Natural killer cell (primary cell): ENCODE measurements around the gene ATMIN. TPM values are rescaled to one million over a fixed set of nuclear protein-coding genes. Genes with fewer than 3 reads are reported as not detected.

Experiments
- ATAC-seq, 3 donors: fragments of 150-1000 bp in 2 of 3; fragments of 200-7000 bp in 1 of 3; cut with Tn5 transposase; 1 replicate in 1 of 3; 2 replicates in 2 of 3; pipeline ENCODE4 v1.10.0; 2021; ENCODE audit warnings: mild to moderate bottlenecking in 2 of 3, moderate library complexity in 2 of 3
- DNase-seq, 2 donors: peaks; one replicate each; pipeline versions ENCODE4 v3.0.0 to v3.0.0-alpha.2; 2013 to 2021; ENCODE audit warnings: mixed read lengths in 1 of 2
- H3K27ac ChIP-seq: one replicate; pipeline ENCODE4 v1.5.1; 2013; ENCODE audit warnings: mild to moderate bottlenecking, low read length
- H3K27me3 ChIP-seq: one replicate; pipeline ENCODE4 v1.6.1; 2013; ENCODE audit warnings: low read length; ENCODE audit not compliant: control insufficient read depth, insufficient read depth
- H3K36me3 ChIP-seq: one replicate; pipeline ENCODE4 v1.6.1; 2013; ENCODE audit warnings: low read length; ENCODE audit not compliant: control insufficient read depth, insufficient read depth
- H3K4me1 ChIP-seq: one replicate; pipeline ENCODE4 v1.6.1; 2013; ENCODE audit warnings: low read length; ENCODE audit not compliant: control insufficient read depth, insufficient read depth
- H3K4me3 ChIP-seq: one replicate; pipeline ENCODE4 v1.5.1; 2013; ENCODE audit warnings: low read length
- H3K9me3 ChIP-seq: one replicate; pipeline ENCODE4 v1.6.1; 2013; ENCODE audit warnings: low read length; ENCODE audit not compliant: control insufficient read depth, insufficient read depth
- H3K27ac Mint-ChIP-seq, 2 donors: one replicate each; pipeline ENCODE4 v1.8.0; 2022; ENCODE audit warnings: mild to moderate bottlenecking in 2 of 2, mixed read lengths in 2 of 2, moderate library complexity in 1 of 2
- H3K27me3 Mint-ChIP-seq, 2 donors: one replicate each; pipeline ENCODE4 v1.8.0; 2022; ENCODE audit warnings: low read depth in 2 of 2, mixed read lengths in 2 of 2
- H3K36me3 Mint-ChIP-seq: one replicate; pipeline ENCODE4 v1.8.0; 2022; ENCODE audit warnings: mixed read lengths
- H3K4me1 Mint-ChIP-seq, 2 donors: one replicate each; pipeline ENCODE4 v1.8.0; 2022; ENCODE audit warnings: mixed read lengths in 2 of 2
- H3K4me3 Mint-ChIP-seq: one replicate; pipeline ENCODE4 v1.8.0; 2022; ENCODE audit warnings: mild to moderate bottlenecking, moderate library complexity, mixed read lengths
- H3K9me3 Mint-ChIP-seq, 2 donors: one replicate each; pipeline ENCODE4 v1.8.0; 2022; ENCODE audit warnings: mixed read lengths in 2 of 2
- WGBS: methylation state at CpG from one replicate; pipeline ENCODE4 v1.1.7; 2013; ENCODE audit warnings: missing lambda C conversion rate; ENCODE audit not compliant: insufficient coverage; 5-methylcytosine and 5-hydroxymethylcytosine counted together
- intact Hi-C: fragments of 100-400 bp; cut with micrococcal nuclease; formaldehyde crosslinking; loops from one replicate; pipeline ENCODE4 v1.14.2; 2022
- total RNA-seq, 4 donors: library from RNA; stranded (reverse); fragments of 120-200 nt in 1 of 4; gene quantifications; one replicate each; pipeline versions ENCODE4 v1.2.3 to v1.2.4, GENCODE V29; 2013 to 2022
- TF ChIP-seq, protein P1 (sequence below): fragments of 200-600 bp; IDR thresholded peaks from one replicate; pipeline ENCODE4 v1.8.0; 2022; ENCODE audit warnings: antibody characterized with exemption

The ATMIN gene
- total RNA-seq, 3 donors from 2014 or later (not counting 1 experiment from before 2014, with no cell fraction given), result 35.3 to 51.8 (median 39.9) TPM

DNA sequence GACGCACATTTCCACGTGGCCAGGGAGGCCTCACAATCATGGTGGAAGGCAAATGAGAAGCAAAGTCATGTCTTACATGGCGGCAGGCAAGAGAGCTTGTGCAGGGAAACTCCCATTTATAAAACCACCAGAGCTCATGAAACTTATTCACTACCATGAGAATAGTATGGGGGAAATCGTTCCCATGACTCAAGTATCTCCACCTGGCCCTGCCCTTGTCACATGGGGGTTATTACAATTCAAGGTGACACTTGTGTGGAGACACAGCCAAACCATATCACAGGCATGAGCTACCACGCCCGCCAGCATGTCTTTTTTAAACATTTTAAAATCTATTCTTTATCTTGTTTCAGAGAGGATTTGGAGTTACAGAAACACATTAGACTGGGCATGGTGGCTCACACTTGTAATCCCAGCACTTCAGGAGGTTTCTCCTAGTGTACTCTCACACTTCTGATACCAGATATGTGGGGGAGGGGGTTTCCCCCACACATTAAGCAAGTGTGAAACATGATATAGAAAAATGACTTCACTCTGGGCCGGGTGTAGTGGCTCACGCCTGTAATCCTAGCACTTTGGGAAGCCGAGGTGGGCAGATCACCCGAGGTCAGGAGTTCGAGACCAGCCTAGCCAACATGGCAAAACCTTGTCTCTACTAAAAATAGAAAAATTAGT is 5.6 kb upstream of the ATMIN start:
- intact Hi-C loops, result no loop called here
- H3K4me1 Mint-ChIP-seq, result no peaks in the 10 kb centered on the region
- no peak overlapping the region for H3K27ac Mint-ChIP-seq
- H3K9me3 Mint-ChIP-seq, result no peaks in the 10 kb centered on the region
- no peaks in the 10 kb centered on the region for H3K36me3 Mint-ChIP-seq
- ATAC-seq (no peak), DNase-seq (no peak)
- no peaks in the 10 kb centered on the region for H3K4me1 ChIP-seq
- H3K27ac ChIP-seq, result no peak overlapping the region
- H3K27me3 ChIP-seq, result no peaks in the 10 kb centered on the region
- H3K36me3 ChIP-seq, result no peaks in the 10 kb centered on the region
- H3K4me3 Mint-ChIP-seq, result no peak overlapping the region
- H3K9me3 ChIP-seq, result no peaks in the 10 kb centered on the region
- no peaks in the 10 kb centered on the region for H3K27me3 Mint-ChIP-seq
- TF ChIP-seq, protein P1, sequence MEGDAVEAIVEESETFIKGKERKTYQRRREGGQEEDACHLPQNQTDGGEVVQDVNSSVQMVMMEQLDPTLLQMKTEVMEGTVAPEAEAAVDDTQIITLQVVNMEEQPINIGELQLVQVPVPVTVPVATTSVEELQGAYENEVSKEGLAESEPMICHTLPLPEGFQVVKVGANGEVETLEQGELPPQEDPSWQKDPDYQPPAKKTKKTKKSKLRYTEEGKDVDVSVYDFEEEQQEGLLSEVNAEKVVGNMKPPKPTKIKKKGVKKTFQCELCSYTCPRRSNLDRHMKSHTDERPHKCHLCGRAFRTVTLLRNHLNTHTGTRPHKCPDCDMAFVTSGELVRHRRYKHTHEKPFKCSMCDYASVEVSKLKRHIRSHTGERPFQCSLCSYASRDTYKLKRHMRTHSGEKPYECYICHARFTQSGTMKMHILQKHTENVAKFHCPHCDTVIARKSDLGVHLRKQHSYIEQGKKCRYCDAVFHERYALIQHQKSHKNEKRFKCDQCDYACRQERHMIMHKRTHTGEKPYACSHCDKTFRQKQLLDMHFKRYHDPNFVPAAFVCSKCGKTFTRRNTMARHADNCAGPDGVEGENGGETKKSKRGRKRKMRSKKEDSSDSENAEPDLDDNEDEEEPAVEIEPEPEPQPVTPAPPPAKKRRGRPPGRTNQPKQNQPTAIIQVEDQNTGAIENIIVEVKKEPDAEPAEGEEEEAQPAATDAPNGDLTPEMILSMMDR, result no peak
- no peak overlapping the region for H3K4me3 ChIP-seq
- WGBS, result 91% methylated on average over 9 of the region's 11 CpGs

DNA sequence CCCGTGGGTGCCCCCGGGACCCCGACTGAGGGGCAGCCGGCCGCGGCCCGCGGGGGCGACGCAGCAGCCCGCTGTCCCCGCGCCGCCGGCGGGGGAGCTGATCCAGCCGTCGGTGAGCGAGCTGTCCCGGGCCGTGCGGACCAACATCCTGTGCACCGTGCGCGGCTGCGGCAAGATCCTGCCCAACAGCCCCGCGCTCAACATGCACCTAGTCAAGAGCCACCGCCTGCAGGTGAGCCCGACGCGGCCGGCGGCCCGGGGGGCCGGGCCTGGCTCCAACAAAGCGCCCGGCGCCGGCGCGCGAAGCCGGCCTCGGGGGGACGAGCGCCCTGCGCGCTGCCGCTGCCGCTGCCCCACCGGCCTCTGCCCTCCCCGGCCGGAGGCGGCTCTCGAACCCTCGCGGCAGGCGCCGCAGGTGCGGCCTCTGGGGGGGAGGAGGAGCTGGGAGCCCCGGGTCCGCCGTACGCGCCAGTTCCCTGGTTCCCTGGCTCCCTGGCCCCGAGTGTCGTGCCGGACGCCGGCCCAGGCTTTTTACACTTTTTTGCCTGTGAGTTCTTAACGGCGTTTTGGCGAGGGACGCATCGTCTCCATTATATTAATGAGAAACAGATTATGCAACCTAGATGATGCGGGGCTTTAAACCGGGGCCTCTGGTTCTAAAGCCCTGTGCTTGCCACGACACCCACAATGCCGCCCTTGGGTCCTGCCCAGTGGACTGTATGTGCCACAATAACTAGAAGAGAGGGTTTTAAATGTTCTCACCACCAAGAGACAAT is 521 bp downstream of the ATMIN start:
- TF ChIP-seq, protein P1, result no peak
- intact Hi-C loops, result loop anchor here (1.0 kb wide), 3 partner anchors 32 to 60 kb away; partner anchors contain the start of gene GCSH

DNA sequence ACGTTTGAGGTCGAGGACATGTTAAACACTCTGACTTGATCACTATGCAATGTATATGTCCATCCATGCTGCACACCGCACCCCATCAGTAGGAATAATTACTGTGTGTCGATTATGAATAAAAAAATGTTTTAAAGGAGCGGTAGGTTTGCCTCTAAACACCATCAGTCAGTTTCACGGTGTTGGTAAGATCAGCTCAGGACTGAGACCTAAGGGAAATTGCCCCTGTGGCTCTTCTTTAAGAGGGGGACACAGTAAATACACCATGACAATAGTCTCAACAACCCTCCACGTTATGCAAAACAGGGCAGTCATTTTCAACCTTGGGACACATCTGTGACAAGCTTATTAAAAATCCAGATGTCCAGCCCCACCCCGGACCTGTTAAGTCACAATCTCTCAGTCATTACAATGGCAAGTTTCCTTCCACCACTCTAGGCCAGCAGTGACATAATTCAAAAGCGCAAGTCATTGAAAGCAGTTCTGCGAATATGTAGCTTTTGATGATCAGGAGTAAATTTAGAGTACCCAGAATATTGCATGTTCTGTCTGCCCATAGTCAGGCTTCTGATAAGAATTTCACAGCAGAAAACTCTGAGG is 1.2 kb downstream of the ATMIN start:
- peak overlapping the region; percentile 86 for H3K4me3 Mint-ChIP-seq
- no peak for DNase-seq
- WGBS, result 51% methylated on average over 7 of the region's 10 CpGs
- no peaks in the 10 kb centered on the region for H3K36me3 Mint-ChIP-seq
- no peaks in the 10 kb centered on the region for H3K9me3 Mint-ChIP-seq
- TF ChIP-seq, protein P1, result no peak
- Histone ChIP-seq H3K9me3 (no peaks in the 10 kb centered on the region), H3K27me3 (no peaks in the 10 kb centered on the region), H3K4me3 (peak overlapping the region; percentile 38), H3K36me3 (peaks cover 7% of the 10 kb centered on the region), H3K4me1 (peaks cover 15% of the 10 kb centered on the region), H3K27ac (no peak overlapping the region)
- no peak for ATAC-seq
- H3K4me1 Mint-ChIP-seq, result peaks cover 24 to 26% of the 10 kb centered on the region in 2 donors
- peak overlapping the region; percentile 45 to 55 for H3K27ac Mint-ChIP-seq
- no peaks in the 10 kb centered on the region for H3K27me3 Mint-ChIP-seq
- intact Hi-C loops, result loop anchor here (1.0 kb wide), 1 partner anchor 39 kb away; no protein-coding TSS in a partner anchor

More for the DNA sequence above, 521 bp downstream of the ATMIN start:
- peak overlapping the region; percentile 45 to 55 for H3K27ac Mint-ChIP-seq
- Histone ChIP-seq H3K27ac (no peak overlapping the region), H3K36me3 (peaks cover under 1% of the 10 kb centered on the region), H3K9me3 (no peaks in the 10 kb centered on the region), H3K27me3 (no peaks in the 10 kb centered on the region), H3K4me1 (peaks cover 15% of the 10 kb centered on the region), H3K4me3 (peak overlapping the region; percentile 38)
- H3K36me3 Mint-ChIP-seq, result no peaks in the 10 kb centered on the region
- ATAC-seq (peak; percentile 49 to 66 (median 63)), DNase-seq (peak in 1 of 2 donors; percentile 70)
- under 1% methylated on average over 80 of the region's 80 CpGs for WGBS
- peak overlapping the region; percentile 86 for H3K4me3 Mint-ChIP-seq
- H3K4me1 Mint-ChIP-seq, result peaks cover 24 to 26% of the 10 kb centered on the region in 2 donors
- no peaks in the 10 kb centered on the region for H3K9me3 Mint-ChIP-seq
- no peaks in the 10 kb centered on the region for H3K27me3 Mint-ChIP-seq
